Fibroblast of lung (primary cell): ENCODE measurements around the gene CCL15. TPM values are rescaled to one million over a fixed set of nuclear protein-coding genes. Genes with fewer than 3 reads are reported as not detected.

Experiments used
- DNase-seq, 2 donors: peaks; one replicate each; pipeline versions ENCODE4 v3.0.0 to v3.0.0-alpha.2; 2010; ENCODE audit warnings: low read depth in 2 of 2
- H2AFZ ChIP-seq: 2 replicates; pipeline ENCODE4 v1.5.1; 2012; ENCODE audit warnings: low read length, control low read depth, inconsistent platforms
- H3K27ac ChIP-seq: 2 replicates; pipeline ENCODE4 v1.5.1; 2011; ENCODE audit warnings: low read length, control low read depth; ENCODE audit not compliant: insufficient read depth
- H3K27me3 ChIP-seq: 2 replicates; pipeline ENCODE4 v1.5.1; 2011; ENCODE audit warnings: mild to moderate bottlenecking, low read length; ENCODE audit not compliant: control insufficient read depth, insufficient read depth
- H3K36me3 ChIP-seq: 2 replicates; pipeline ENCODE4 v1.5.1; 2011; ENCODE audit warnings: low read length; ENCODE audit not compliant: control insufficient read depth, insufficient read depth
- H3K4me1 ChIP-seq: 2 replicates; pipeline ENCODE4 v1.5.1; 2011; ENCODE audit warnings: low read length; ENCODE audit not compliant: control insufficient read depth, insufficient read depth; ENCODE audit errors: extremely low read depth
- H3K4me2 ChIP-seq: 2 replicates; pipeline ENCODE4 v1.5.1; 2011; ENCODE audit warnings: low read length, control low read depth; ENCODE audit not compliant: insufficient read depth; ENCODE audit errors: extremely low read depth
- H3K4me3 ChIP-seq, 4 experiments: fragments of 200-600 bp in 1 of 4; sonication (generic) in 1 of 4; replicated peaks in 1 of 4; 2 replicates each; pipeline ENCODE4 v1.5.1; 2011 to 2016; ENCODE audit warnings: low read length in 4 of 4, low read depth in 3 of 4, mild to moderate bottlenecking in 3 of 4, control low read depth in 2 of 4, inconsistent platforms in 1 of 4, mixed read lengths in 1 of 4; ENCODE audit not compliant: insufficient read depth in 1 of 4; ENCODE audit errors: control extremely low read depth in 1 of 4
- H3K79me2 ChIP-seq: 2 replicates; pipeline ENCODE4 v1.5.1; 2012; ENCODE audit warnings: mild to moderate bottlenecking, low read length, inconsistent platforms; ENCODE audit not compliant: control insufficient read depth, insufficient read depth
- H3K9ac ChIP-seq: 2 replicates; pipeline ENCODE4 v1.5.1; 2011; ENCODE audit warnings: mild to moderate bottlenecking, low read length, control low read depth; ENCODE audit not compliant: insufficient read depth
- H3K9me3 ChIP-seq: 2 replicates; pipeline ENCODE4 v1.5.1; 2012; ENCODE audit warnings: low read depth, low read length; ENCODE audit not compliant: control insufficient read depth, insufficient read depth
- H4K20me1 ChIP-seq: 2 replicates; pipeline ENCODE4 v1.5.1; 2011; ENCODE audit warnings: low read length; ENCODE audit not compliant: control insufficient read depth, insufficient read depth; ENCODE audit errors: extremely low read depth
- CTCF ChIP-seq, 2 donors: IDR thresholded peaks in 1 of 2; conservative IDR thresholded peaks in 1 of 2; 1 replicate in 1 of 2; 2 replicates in 1 of 2; pipeline ENCODE4 v1.5.1; 2011 to 2012; ENCODE audit warnings: low read length in 2 of 2, control low read depth in 1 of 2, inconsistent platforms in 1 of 2, low read depth in 1 of 2, mild to moderate bottlenecking in 1 of 2
- EZH2 ChIP-seq: IDR thresholded peaks from 2 replicates; pipeline ENCODE4 v1.5.1; 2012; ENCODE audit warnings: low read length, control low read depth, mild to moderate bottlenecking; ENCODE audit errors: missing control alignments
- polyA plus RNA-seq, 2 donors: library from polyadenylated mRNA; depleted of rRNA in 1 of 2; stranded (reverse) in 1 of 2; unstranded in 1 of 2; fragments of >200 nt; gene quantifications; 2 replicates each; pipeline ENCODE4 v1.2.1, GENCODE V29; 2011 to 2012; ENCODE audit warnings: missing spikeins in 1 of 2
- total RNA-seq: library from RNA; depleted of rRNA; stranded (reverse); fragments of >200 nt; gene quantifications from 2 replicates; pipeline ENCODE4 v1.2.1, GENCODE V29; 2014

CCL15 gene
- total and polyA plus RNA-seq, 2 donors (not counting 1 experiment from before 2014, with no cell fraction given): not detected

- Histone ChIP-seq H4K20me1 (no peaks in the 10 kb centered on the region), H3K9ac (no peak within 1 kb of the TSS), H3K9me3 (no peaks in the 10 kb centered on the region), H3K4me1 (no peaks in the 10 kb centered on the region), H2AFZ (no peak within 1 kb of the TSS), H3K4me2 (no peak within 1 kb of the TSS), H3K27me3 (no peaks in the 10 kb centered on the region), H3K79me2 (no peaks in the 10 kb centered on the region), H3K36me3 (no peaks in the 10 kb centered on the region), H3K27ac (no peak within 1 kb of the TSS), H3K4me3 (no peak within 1 kb of the TSS)
- no peak for DNase-seq
- no peak for TF ChIP-seq CTCF (conservative IDR thresholded peaks at IDR 0.05 in 1 of 2, IDR thresholded peaks at IDR 0.05 in 1 of 2; ENCODE audit: low read depth in 1 of 2, low read length in 2 of 2)
- TF ChIP-seq EZH2: no peak
These were observed 20.1 kb downstream of the CCL15 start, which contains the start of gene CCL16 for GRCh38 chr17:35981246-35981645. TSS of gene CCL16 (minus strand) at chr17:35981497. CDS start at chr17:35981420, 77 bp downstream.

- no peak overlapping the region for H2AFZ ChIP-seq
- DNase-seq: no peak
- H3K79me2 ChIP-seq: no peaks in the 10 kb centered on the region
- H3K27ac ChIP-seq: no peak overlapping the region
- no peaks in the 10 kb centered on the region for H4K20me1 ChIP-seq
- H3K4me2 ChIP-seq: no peak overlapping the region
- no peaks in the 10 kb centered on the region for H3K9me3 ChIP-seq
- H3K4me3 ChIP-seq: no peak overlapping the region
- H3K4me1 ChIP-seq: no peaks in the 10 kb centered on the region
- no peak for TF ChIP-seq EZH2
- TF ChIP-seq CTCF (conservative IDR thresholded peaks at IDR 0.05 in 1 of 2, IDR thresholded peaks at IDR 0.05 in 1 of 2; ENCODE audit: low read depth in 1 of 2, low read length in 2 of 2): no peak
- no peak overlapping the region for H3K9ac ChIP-seq
- H3K27me3 ChIP-seq: no peaks in the 10 kb centered on the region
- no peaks in the 10 kb centered on the region for H3K36me3 ChIP-seq
These were observed 23.0 kb downstream of the CCL15 start for GRCh38 chr17:35978346-35978745.

GRCh38 chr17:35977509-35977908 is 23.8 kb downstream of the CCL15 start:
- no peaks in the 10 kb centered on the region for H3K4me1 ChIP-seq
- no peak overlapping the region for H3K27ac ChIP-seq
- H2AFZ ChIP-seq: no peak overlapping the region
- no peaks in the 10 kb centered on the region for H3K36me3 ChIP-seq
- H3K4me3 ChIP-seq: no peak overlapping the region
- DNase-seq: no peak
- no peaks in the 10 kb centered on the region for H3K9me3 ChIP-seq
- no peaks in the 10 kb centered on the region for H3K79me2 ChIP-seq
- no peak for TF ChIP-seq CTCF (conservative IDR thresholded peaks at IDR 0.05 in 1 of 2, IDR thresholded peaks at IDR 0.05 in 1 of 2; ENCODE audit: low read depth in 1 of 2, low read length in 2 of 2)
- no peak for TF ChIP-seq EZH2
- H3K9ac ChIP-seq: no peak overlapping the region
- H3K27me3 ChIP-seq: no peaks in the 10 kb centered on the region
- no peaks in the 10 kb centered on the region for H4K20me1 ChIP-seq
- no peak overlapping the region for H3K4me2 ChIP-seq
